ENCODE data around the gene CHST14.

The CHST14 gene

GRCh38 chr15:40500568-40501330 lies 30.0 kb downstream of the CHST14 start:
- DNase-seq (ENCODE audit: low read depth): no peak
- TF ChIP-seq CTCF (IDR thresholded peaks at IDR 0.05; ENCODE audit: low read depth, low read length, missing control alignments): no peak
- H3K4me3 ChIP-seq (ENCODE audit: low read depth, low read length): no peak overlapping the region

GRCh38 chr15:40501487-40501886 lies 30.7 kb downstream of the CHST14 start:
- DNase-seq (ENCODE audit: low read depth): no peak
- no peak for TF ChIP-seq CTCF (IDR thresholded peaks at IDR 0.05; ENCODE audit: low read depth, low read length, missing control alignments)
- H3K4me3 ChIP-seq (ENCODE audit: low read depth, low read length): no peak overlapping the region

GRCh38 chr15:40506964-40507571 lies 36.3 kb downstream of the CHST14 start:
- DNase-seq (ENCODE audit: low read depth): no peak
- peak; percentile 63 for TF ChIP-seq CTCF (IDR thresholded peaks at IDR 0.05; ENCODE audit: low read depth, low read length, missing control alignments)
- H3K4me3 ChIP-seq (ENCODE audit: low read depth, low read length): peak overlapping the region; percentile 12; the same call in 1 of the 2 replicates

- no peak for DNase-seq (ENCODE audit: low read depth)
- no peak overlapping the region for H3K4me3 ChIP-seq (ENCODE audit: low read depth, low read length)
- no peak for TF ChIP-seq CTCF (IDR thresholded peaks at IDR 0.05; ENCODE audit: low read depth, low read length, missing control alignments)
Measured at GRCh38 chr15:40508216-40508615, 37.4 kb downstream of the CHST14 start.

- H3K4me3 ChIP-seq (ENCODE audit: low read depth, low read length): no peak overlapping the region
- no peak for DNase-seq (ENCODE audit: low read depth)
- no peak for TF ChIP-seq CTCF (IDR thresholded peaks at IDR 0.05; ENCODE audit: low read depth, low read length, missing control alignments)
Measured at GRCh38 chr15:40510201-40510600, 39.4 kb downstream of the CHST14 start.

- TF ChIP-seq CTCF (IDR thresholded peaks at IDR 0.05; ENCODE audit: low read depth, low read length, missing control alignments): no peak
- DNase-seq (ENCODE audit: low read depth): peak; percentile 22
- H3K4me3 ChIP-seq (ENCODE audit: low read depth, low read length): peak overlapping the region; percentile 65
Measured at GRCh38 chr15:40511093-40511471, 40.3 kb downstream of the CHST14 start.
